Measurements from ENCODE around the gene CD48.
"Not testable (repeated sequence)": the region's sequence is repeated elsewhere in the genome, so short reads cannot be mapped to it uniquely, and the experiment has no call there.

The CD48 gene

DNA sequence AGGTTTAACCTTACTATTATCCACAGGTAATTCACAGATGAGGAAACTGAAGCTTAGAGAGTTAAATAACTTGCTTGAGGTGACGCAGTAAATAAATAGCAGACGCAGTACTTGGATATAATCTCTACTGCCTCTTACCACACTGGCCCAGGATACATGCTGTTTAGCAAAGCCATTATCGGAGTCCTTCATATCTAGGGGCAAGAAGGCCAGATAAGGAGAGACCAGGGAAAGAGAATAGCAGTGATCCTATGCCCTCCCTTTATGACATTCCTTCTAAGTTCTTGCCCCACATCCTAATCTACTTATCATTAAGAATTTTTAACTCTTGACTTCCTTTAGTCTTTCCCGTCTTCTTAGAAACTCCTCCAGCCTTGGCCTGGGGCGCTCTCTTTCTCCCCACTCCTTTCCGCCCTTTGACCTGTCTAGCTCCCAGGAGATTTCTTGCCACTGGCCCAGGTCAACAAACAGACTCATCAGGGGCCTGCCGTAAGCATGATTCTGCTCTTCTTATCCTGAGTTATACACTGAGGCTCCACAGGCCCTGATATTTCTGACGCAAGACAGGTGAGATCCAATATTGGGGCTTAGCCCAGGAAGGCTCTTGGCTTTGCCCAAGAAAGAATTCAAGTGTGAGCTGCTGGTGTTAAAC lies 53.3 kb downstream of the CD48 start:
- peak; percentile 27 for FAIRE-seq
- no peak for DNase-seq (ENCODE audit: insufficient read length)

DNA sequence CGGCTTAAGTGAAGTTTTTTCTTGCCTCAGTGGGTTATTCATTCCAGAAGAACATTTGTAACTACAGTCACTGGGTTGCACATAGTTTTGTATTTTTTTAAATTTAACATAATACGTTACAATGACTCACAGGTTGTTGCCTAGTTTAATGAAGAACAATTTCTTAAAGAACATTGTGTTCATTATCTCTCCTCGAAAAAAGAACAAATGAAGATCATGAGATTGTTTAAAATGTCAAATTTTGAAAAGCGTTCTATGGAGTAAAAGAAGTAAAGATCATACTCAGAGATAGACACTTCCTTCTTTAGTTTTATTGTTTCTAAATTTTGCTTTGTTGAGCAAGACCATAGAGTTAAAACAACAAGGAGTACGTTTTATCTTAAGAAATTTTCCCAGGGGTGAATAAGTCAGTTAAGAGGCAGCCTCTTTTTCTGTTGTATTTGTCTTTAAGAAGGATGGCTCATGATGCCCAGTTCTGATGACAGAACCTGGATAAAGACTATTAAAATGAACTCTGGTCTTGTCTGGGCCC lies 54.3 kb downstream of the CD48 start:
- TF ChIP-seq TAF1 (IDR thresholded peaks at IDR 0.05; ENCODE audit: borderline replicate concordance, low read depth, low read length) (no peak), POLR2A (IDR thresholded peaks at IDR 0.05; ENCODE audit: low read depth, low read length) (no peak), POLR2AphosphoS5 (IDR thresholded peaks at IDR 0.05; ENCODE audit: low read depth, low read length) (no peak)
- DNase-seq (ENCODE audit: insufficient read length) (no peak), FAIRE-seq (no peak)

More for the DNA sequence above, 53.3 kb downstream of the CD48 start:
- TF ChIP-seq POLR2A (IDR thresholded peaks at IDR 0.05; ENCODE audit: low read depth, low read length) (no peak), POLR2AphosphoS5 (IDR thresholded peaks at IDR 0.05; ENCODE audit: low read depth, low read length) (no peak), TAF1 (IDR thresholded peaks at IDR 0.05; ENCODE audit: borderline replicate concordance, low read depth, low read length) (no peak)

DNA sequence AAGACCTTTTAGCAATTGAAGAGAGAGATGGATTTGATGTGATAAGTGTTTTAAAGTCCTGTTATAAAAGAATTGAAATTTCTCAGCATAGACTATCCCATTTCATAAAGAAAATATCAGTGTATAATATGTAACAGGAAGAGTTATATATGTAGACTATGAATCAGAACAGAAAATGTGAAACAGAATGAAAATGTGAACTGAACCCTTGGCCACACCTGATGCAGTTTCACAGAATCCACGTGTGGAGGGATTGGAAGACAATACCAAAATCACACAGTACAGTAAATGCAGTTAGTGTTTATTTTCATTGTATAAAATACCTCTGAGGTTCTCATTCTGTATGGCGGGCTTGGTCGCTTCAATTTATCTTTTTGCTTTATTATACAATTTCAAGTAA lies 54.9 kb downstream of the CD48 start:
- TF ChIP-seq TAF1 (IDR thresholded peaks at IDR 0.05; ENCODE audit: borderline replicate concordance, low read depth, low read length) (no peak), POLR2A (IDR thresholded peaks at IDR 0.05; ENCODE audit: low read depth, low read length) (no peak), POLR2AphosphoS5 (IDR thresholded peaks at IDR 0.05; ENCODE audit: low read depth, low read length) (no peak)
- FAIRE-seq, result no peak
- no peak for DNase-seq (ENCODE audit: insufficient read length)

DNA sequence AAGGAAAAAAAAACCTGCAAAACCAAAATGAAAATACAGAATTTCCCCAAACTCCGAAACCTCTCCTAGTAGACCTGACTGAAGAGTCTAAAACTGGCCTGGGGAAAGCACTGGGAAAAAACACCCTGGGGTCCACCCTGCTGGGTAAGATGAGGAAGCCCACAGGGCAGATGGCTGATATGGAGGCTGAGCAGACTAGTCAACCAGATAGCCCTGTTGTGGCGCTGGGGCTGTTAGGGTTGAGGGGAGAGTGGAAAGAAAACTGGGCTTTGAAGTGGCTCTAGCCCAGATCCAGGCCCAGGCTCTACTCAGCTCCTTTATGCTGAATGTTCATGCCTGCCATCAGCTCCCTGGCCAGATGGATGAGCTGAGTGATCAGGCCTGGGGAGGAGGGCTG lies 58.0 kb downstream of the CD48 start:
- FAIRE-seq (peak; percentile 86), DNase-seq (ENCODE audit: insufficient read length) (no peak)
- no peak for TF ChIP-seq TAF1 (IDR thresholded peaks at IDR 0.05; ENCODE audit: borderline replicate concordance, low read depth, low read length)
- no peak for TF ChIP-seq POLR2AphosphoS5 (IDR thresholded peaks at IDR 0.05; ENCODE audit: low read depth, low read length)
- TF ChIP-seq POLR2A (IDR thresholded peaks at IDR 0.05; ENCODE audit: low read depth, low read length), result no peak

DNA sequence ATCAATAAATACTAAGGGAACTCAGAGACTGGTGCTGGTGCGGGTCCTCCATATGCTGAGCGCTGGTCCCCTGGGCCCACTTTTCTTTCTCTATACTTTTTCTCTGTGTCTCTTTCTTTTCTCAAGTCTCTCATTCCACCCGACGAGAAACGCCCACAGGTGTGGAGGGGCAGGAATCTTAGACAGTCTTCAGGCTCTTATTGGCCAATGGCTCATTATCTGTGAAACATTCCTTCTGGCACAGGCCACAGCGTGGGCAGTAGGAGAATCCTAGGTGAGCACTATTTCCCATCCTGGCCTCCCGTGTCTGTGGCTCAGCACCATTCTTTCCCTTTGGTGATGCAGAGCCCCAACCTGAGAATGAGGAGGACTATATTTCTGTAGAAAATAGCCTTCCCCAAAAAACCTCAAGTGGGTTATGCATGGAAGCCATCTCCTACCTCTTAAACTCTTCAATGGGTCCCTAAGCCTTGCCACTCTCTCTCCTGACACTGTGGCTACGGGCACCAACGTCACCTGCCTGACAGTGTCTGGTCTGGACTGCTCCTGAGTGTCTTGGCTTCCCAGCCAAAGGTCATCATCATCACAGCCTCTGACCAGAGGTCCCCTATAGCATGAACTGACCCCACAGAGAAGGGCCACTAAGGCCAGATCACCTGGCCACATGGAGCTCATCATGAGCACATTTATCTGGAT lies 58.5 kb downstream of the CD48 start:
- no peak for DNase-seq (ENCODE audit: insufficient read length)
- FAIRE-seq, result peak; percentile 78
- TF ChIP-seq TAF1 (IDR thresholded peaks at IDR 0.05; ENCODE audit: borderline replicate concordance, low read depth, low read length), result no peak
- TF ChIP-seq POLR2A (IDR thresholded peaks at IDR 0.05; ENCODE audit: low read depth, low read length), result no peak
- no peak for TF ChIP-seq POLR2AphosphoS5 (IDR thresholded peaks at IDR 0.05; ENCODE audit: low read depth, low read length)

DNA sequence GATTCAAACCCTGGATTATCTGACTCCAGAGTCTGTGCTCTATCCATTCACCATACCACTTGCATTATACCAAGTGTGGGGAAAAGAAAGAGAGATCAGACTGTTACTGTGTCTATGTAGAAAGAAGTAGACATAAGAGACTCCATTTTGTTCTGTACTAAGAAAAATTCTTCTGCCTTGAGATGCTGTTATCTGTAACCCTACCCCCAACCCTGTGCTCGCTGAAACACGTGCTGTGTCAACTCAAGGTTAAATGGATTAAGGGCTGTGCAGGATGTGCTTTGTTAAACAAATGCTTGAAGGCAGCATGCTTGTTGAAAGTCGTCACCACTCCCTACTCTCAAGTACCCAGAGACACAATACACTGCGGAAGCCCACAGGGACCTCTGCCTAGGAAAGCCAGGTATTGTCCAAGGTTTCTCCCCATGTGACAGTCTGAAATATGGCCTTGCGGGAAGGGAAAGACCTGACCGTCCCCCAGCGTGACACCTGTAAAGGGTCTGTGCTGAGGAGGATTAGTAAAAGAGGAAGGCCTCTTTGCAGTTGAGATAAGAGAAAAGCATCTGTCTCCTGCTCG lies 59.5 kb downstream of the CD48 start:
- peak; percentile 94 for FAIRE-seq
- not testable (repeated sequence) for DNase-seq (ENCODE audit: insufficient read length)

DNA sequence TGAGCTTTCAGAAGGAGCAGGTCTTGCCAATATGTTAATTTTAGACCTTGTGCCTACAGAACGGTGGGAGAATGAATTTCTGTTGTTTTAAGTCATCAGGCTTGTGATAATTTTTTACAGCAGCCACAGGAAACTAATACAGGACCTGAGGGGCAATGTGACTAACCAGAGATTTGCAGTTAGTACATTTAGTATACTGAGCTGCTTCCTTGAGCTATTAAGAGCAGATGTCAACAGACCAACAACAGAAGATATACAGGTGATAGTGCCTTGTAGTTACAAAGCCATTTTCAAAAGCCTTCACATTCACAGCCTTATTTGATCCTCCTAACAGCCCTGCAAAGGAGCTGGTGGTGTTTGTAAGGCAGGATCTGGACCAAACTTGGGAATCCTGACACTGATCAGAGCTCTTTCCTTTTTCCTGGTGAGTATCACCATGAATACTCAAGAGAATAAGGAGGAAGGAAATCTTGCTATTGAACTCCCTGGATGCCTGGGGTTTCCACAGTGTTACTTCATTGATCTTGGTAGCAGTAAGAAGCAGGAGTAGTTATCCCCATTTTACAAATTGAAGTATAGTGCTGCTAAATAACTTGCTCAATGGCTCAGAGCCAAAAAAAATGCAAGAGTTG lies 60.1 kb downstream of the CD48 start:
- DNase-seq (ENCODE audit: insufficient read length) (no peak), FAIRE-seq (peak; percentile 89)
- TF ChIP-seq POLR2A (IDR thresholded peaks at IDR 0.05; ENCODE audit: low read depth, low read length), result no peak
- no peak for TF ChIP-seq POLR2AphosphoS5 (IDR thresholded peaks at IDR 0.05; ENCODE audit: low read depth, low read length)
- TF ChIP-seq TAF1 (IDR thresholded peaks at IDR 0.05; ENCODE audit: borderline replicate concordance, low read depth, low read length), result no peak

DNA sequence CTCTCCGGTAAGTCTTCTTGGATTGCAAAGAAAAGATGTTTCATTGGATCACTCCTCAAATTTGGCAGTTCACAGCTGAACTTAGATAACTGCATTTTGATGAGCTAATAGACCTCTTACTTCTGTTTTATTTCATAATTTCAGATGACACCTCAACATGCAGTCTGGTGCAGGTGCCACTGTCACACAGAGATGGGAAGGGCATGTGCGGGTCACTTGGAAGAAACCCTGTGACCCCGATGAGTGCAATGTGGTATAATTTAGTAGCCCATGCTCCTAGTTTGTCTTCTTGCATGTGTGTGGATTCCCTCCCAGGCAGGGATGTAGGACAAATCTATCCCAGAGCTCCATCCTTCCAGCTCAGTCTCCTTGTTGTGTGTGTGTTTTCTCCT lies 64.3 kb downstream of the CD48 start:
- TF ChIP-seq POLR2AphosphoS5 (IDR thresholded peaks at IDR 0.05; ENCODE audit: low read depth, low read length), result no peak
- no peak for TF ChIP-seq TAF1 (IDR thresholded peaks at IDR 0.05; ENCODE audit: borderline replicate concordance, low read depth, low read length)
- DNase-seq (ENCODE audit: insufficient read length) (no peak), FAIRE-seq (no peak)

DNA sequence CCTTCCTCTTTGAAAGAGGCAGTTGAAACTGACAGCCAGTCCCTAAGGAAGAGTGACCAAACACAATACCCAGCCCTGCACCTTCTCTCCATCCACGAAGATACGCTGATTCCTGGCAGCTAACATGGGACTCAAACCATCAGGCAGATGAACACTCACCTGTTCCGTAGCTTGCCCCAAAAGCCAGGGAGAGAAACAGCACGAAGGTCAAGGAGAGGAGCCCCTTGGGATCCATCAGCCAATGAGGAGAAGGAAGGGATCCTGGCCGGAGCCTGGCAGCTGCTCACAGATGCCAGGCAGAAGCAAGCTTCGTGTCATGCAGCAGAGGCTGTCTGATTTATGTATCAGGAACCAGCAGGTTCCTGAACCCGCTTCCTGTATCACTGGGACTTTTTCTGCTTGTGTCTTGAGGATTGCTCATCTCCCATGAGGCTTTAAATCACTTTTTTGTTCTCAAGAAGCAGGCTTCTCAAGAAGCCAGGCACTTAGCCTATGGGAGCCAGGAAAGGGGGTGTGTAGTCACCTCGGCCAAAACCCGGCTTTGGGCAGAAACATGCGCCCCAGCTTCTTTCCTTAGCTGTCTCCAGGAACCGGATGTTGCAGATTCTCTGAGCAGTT lies 64.8 kb downstream of the CD48 start, which contains the start of gene SLAMF1:
SLAMF1 (minus strand) TSS at position 334 of the 618 bp plus-strand sequence; CDS start at position 235, 99 bp downstream.
- DNase-seq (ENCODE audit: insufficient read length) (no peak), FAIRE-seq (peak; percentile 97)
- TF ChIP-seq POLR2A (IDR thresholded peaks at IDR 0.05; ENCODE audit: low read depth, low read length) (peak; percentile 89), POLR2AphosphoS5 (IDR thresholded peaks at IDR 0.05; ENCODE audit: low read depth, low read length) (peak; percentile 95), TAF1 (IDR thresholded peaks at IDR 0.05; ENCODE audit: borderline replicate concordance, low read depth, low read length) (peak; percentile 36; the same call in 1 of the 2 replicates)

DNA sequence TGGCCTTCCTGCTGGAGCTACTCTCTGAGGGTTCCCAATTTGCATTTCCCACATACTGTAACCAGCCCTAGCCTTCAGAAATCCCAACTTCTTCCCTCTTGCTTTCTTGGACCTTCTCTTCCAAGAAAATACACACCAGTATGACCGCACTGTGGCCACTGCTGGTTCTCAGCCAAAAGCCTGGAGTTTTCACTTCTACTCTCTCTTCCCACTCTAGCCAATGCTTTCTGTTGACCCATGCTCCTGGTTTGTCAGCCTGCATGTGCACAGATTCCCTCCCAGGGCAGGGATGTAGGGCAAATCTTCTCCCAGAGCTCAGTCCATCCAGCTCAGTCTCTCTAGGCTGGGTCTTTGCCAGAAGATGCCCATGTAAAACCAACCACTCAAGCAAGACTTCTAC lies 65.4 kb downstream of the CD48 start:
- FAIRE-seq (no peak), DNase-seq (ENCODE audit: insufficient read length) (no peak)
- no peak for TF ChIP-seq POLR2AphosphoS5 (IDR thresholded peaks at IDR 0.05; ENCODE audit: low read depth, low read length)
- no peak for TF ChIP-seq TAF1 (IDR thresholded peaks at IDR 0.05; ENCODE audit: borderline replicate concordance, low read depth, low read length)
- no peak for TF ChIP-seq POLR2A (IDR thresholded peaks at IDR 0.05; ENCODE audit: low read depth, low read length)
